GM10248 (cell line): ENCODE measurements around the gene SPATA12.

ENCODE experiments used
- CTCF ChIA-PET: fragments of 300-600 bp; sonication (Branson Sonifier 250); formaldehyde crosslinking; extraction: SDS; loops from one replicate; lab custom pipeline; 2021; ENCODE audit warnings: antibody characterized with exemption; lab: Yijun Ruan, JAX
- POLR2A ChIA-PET: fragments of 350-650 bp; sonication (Branson Sonifier 250); formaldehyde crosslinking; extraction: SDS; loops from one replicate; lab custom pipeline; 2020; ENCODE audit warnings: antibody characterized with exemption; lab: Yijun Ruan, JAX
- DNase-seq: peaks from one replicate; pipeline ENCODE4 v3.0.0; 2012; ENCODE audit errors: extremely low spot score
- TF ChIP-seq, protein P1 (sequence below): IDR thresholded peaks from 2 replicates; pipeline ENCODE4 v1.5.1; 2012; ENCODE audit warnings: mild to moderate bottlenecking, low read depth; ENCODE audit errors: extremely low read depth, missing control alignments, control extremely low read depth

The SPATA12 gene

DNA sequence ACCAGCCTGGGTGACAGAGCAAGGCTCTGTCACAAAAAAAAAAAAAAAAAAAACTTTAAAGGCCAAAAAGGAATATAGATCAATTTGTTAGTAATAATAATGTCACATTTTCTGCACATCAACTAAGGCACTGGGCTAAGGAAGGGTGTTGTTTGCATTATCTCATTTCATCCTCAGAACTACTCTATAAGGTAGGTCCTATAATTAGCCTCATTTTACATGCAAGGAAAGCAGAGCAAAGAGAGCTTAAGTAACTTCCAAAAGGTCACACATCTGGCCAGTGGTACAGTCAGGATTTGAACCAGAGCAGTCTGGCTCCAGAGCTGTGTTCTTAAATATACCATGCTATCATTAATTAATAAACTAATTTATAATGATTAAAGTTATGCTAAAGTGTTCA, 42.2 kb upstream of the SPATA12 start:
- no peak for DNase-seq
- CTCF ChIA-PET = interaction anchor here (1.0 to 2.5 kb wide), 6 partner anchors 8 to 29 kb away, joined by 3 to 12 read pairs (median 4); no protein-coding TSS in a partner anchor
- TF ChIP-seq, protein P1, sequence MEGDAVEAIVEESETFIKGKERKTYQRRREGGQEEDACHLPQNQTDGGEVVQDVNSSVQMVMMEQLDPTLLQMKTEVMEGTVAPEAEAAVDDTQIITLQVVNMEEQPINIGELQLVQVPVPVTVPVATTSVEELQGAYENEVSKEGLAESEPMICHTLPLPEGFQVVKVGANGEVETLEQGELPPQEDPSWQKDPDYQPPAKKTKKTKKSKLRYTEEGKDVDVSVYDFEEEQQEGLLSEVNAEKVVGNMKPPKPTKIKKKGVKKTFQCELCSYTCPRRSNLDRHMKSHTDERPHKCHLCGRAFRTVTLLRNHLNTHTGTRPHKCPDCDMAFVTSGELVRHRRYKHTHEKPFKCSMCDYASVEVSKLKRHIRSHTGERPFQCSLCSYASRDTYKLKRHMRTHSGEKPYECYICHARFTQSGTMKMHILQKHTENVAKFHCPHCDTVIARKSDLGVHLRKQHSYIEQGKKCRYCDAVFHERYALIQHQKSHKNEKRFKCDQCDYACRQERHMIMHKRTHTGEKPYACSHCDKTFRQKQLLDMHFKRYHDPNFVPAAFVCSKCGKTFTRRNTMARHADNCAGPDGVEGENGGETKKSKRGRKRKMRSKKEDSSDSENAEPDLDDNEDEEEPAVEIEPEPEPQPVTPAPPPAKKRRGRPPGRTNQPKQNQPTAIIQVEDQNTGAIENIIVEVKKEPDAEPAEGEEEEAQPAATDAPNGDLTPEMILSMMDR = no peak
- POLR2A ChIA-PET = interaction anchor here (0.7 kb wide), 1 partner anchor 11 kb away, joined by 6 read pairs; no protein-coding TSS in a partner anchor

DNA sequence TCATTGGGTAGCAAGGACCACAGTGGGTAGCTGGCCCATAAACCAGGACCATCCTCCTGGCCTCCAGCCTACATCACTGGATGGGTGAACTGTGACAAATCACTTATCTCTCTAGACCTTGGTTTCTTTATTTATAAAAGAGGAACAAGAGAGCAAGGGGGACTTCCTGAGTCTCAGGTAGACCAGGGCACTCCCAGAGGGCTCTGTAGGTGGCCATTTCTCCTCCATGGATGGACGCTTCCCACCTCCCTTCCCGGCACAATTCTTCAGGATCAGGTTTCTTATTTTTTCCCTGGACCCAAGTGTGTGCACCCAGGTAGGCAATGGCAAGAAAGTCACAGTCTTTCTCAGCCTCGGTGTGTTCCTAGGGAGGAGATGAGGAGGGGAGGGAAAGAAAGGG, 41.4 kb upstream of the SPATA12 start:
- ChIA-PET POLR2A (no interaction called here), CTCF (interaction anchor here (1.0 to 2.5 kb wide), 4 partner anchors 10 to 30 kb away, joined by 3 to 12 read pairs (median 4); no protein-coding TSS in a partner anchor)
- DNase-seq = peak; percentile 65
- TF ChIP-seq, protein P1 = no peak

DNA sequence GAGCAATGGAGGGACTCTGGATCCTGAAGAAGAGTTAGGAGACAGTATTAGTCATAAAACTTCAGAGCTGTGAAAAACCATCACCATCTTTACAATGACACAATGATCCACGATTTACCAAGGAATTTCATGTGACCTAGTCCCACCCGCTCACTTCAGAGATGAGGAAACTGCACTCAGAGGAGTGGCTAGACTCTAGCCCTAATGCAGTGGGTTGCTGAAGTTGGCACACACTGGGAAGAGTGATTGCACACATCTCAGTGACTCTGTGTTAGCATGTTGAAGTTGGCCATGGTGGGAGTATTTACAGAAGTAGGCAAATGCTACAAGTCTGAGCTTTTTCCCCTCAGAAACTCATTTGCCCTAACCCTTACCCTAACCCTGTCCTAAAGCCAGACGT, 35.2 kb upstream of the SPATA12 start:
- DNase-seq = no peak
- CTCF ChIA-PET = interaction anchor here (1.9 kb wide), 2 partner anchors 8 to 30 kb away, joined by 4 read pairs; no protein-coding TSS in a partner anchor
- POLR2A ChIA-PET = no interaction called here
- TF ChIP-seq, protein P1 = no peak

DNA sequence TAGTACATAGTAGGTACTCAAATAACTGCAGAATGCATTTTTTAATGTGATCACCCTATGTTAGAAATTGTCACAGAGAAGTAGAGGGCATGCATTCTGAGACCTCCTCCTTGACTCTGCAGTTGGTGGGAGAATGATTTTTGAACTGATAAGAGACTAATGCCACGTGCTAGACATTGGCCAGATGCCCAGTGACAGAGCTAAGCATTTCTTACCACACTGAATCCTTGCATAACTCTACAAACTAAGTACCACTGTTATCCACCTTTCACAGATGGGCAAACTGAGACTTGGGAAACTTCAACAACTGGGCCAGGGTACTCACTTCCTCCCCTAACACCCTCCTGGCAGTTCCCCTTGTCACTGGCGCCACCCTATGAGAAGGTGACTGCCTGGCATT, 33.5 kb upstream of the SPATA12 start:
- DNase-seq = no peak
- CTCF ChIA-PET = interaction anchor here (1.9 kb wide), 2 partner anchors 9 to 31 kb away, joined by 4 read pairs; no protein-coding TSS in a partner anchor
- TF ChIP-seq, protein P1 = no peak

DNA sequence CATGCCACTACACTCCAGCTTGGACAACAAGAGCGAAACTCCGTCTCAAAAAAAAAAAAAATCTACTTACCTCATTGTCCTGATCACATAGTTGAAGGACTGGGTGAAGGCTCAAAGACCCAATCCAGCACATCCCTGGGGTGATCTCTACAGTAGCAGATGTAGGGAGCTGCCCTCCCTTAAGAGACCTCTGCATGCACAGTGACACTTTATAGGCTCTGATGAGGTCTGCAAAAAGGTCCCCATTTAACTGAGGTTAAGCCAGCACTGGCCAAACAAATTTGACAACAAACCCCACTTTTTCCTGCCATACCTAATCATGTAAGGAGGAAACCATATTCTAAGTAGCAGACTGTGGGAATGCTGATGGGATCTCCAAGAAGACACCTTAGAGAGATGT, 31.1 kb upstream of the SPATA12 start:
- DNase-seq = no peak
- CTCF ChIA-PET = interaction anchor here (1.3 kb wide), 1 partner anchor 9 kb away, joined by 3 read pairs; no protein-coding TSS in a partner anchor
- TF ChIP-seq, protein P1 = no peak
- POLR2A ChIA-PET = interaction anchor here (0.6 kb wide), 1 partner anchor 11 kb away, joined by 6 read pairs; no protein-coding TSS in a partner anchor

More for the DNA sequence above, 33.5 kb upstream of the SPATA12 start:
- POLR2A ChIA-PET = no interaction called here

DNA sequence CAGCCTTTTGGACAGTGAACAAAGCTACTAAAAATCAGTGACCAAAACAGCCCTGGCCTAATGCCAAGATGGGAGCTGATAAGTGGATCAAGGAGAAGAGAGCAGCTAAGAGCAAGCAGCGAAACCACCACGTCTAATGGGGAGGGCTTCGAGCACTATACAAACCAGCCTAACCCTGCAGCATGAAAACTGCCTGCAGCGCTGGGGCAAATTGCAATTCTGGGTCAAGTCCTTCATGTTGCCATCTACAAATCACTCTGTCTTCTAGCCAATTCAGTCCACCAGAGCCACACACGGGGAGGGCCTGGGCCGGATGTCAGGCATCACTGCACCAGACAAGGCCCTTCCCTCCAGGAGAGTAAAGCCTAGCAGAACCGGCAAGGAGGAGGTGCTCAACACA, 30.5 kb upstream of the SPATA12 start:
- TF ChIP-seq, protein P1 = no peak
- DNase-seq = no peak
- CTCF ChIA-PET = interaction anchor here (1.3 kb wide), 1 partner anchor 8 kb away, joined by 3 read pairs; no protein-coding TSS in a partner anchor
- POLR2A ChIA-PET = interaction anchor here (0.6 kb wide), 1 partner anchor 53 kb away, joined by 3 read pairs; no protein-coding TSS in a partner anchor

DNA sequence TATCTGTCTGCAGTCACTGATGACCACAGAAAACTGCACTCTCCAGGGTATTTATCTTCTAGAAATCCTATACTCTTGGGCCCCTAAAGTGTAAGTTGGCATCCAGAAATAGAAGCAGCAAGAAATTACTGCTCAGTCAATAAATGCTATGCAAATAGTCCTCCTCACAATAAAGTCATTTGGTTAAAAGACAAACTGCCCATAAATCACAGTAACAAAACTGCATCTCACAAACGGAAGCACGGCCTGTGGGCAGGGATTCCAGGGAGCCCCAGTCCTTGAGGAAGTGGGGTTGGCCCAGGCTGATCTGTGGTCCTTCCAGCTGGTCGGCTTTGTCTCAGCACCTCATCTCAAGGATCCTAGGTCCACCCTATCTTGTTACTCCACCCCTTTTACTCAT, 29.7 kb upstream of the SPATA12 start:
- POLR2A ChIA-PET = no interaction called here
- no peak for DNase-seq
- CTCF ChIA-PET = no interaction called here
- TF ChIP-seq, protein P1 = no peak
